Measurements from ENCODE around the gene ZNG1A. TPM values are rescaled to one million over a fixed set of nuclear protein-coding genes. Genes with fewer than 3 reads are reported as not detected.
"Not testable (repeated sequence)": the region's sequence is repeated elsewhere in the genome, so short reads cannot be mapped to it uniquely, and the experiment has no call there.

Gene ZNG1A
- total RNA-seq, 4 donors from 2014 or later: 23.3 to 45.3 (median 40.6) TPM

- Histone ChIP-seq H3K9me3 (no peaks in the 10 kb centered on the region), H3K27me3 (no peaks in the 10 kb centered on the region), H3K27ac (peak overlapping the region; percentile 68 to 69), H3K4me3 (peak overlapping the region in 1 of 2 donors; percentile 46), H3K4me1 (peaks cover 0 to 8% of the 10 kb centered on the region in 2 donors), H3K36me3 (no peaks in the 10 kb centered on the region)
- TF ChIP-seq, protein P1, sequence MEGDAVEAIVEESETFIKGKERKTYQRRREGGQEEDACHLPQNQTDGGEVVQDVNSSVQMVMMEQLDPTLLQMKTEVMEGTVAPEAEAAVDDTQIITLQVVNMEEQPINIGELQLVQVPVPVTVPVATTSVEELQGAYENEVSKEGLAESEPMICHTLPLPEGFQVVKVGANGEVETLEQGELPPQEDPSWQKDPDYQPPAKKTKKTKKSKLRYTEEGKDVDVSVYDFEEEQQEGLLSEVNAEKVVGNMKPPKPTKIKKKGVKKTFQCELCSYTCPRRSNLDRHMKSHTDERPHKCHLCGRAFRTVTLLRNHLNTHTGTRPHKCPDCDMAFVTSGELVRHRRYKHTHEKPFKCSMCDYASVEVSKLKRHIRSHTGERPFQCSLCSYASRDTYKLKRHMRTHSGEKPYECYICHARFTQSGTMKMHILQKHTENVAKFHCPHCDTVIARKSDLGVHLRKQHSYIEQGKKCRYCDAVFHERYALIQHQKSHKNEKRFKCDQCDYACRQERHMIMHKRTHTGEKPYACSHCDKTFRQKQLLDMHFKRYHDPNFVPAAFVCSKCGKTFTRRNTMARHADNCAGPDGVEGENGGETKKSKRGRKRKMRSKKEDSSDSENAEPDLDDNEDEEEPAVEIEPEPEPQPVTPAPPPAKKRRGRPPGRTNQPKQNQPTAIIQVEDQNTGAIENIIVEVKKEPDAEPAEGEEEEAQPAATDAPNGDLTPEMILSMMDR (IDR thresholded peaks at IDR 0.05): no peak
- no peak for TF ChIP-seq POLR2A (IDR thresholded peaks at IDR 0.05)
- DNase-seq: no peak
- intact Hi-C loops (cut with DNase I; ENCODE audit: low total_unique reads): no loop called here
Observed at GRCh38 chr9:215631-216155, 36.8 kb upstream of the ZNG1A start.

DNA sequence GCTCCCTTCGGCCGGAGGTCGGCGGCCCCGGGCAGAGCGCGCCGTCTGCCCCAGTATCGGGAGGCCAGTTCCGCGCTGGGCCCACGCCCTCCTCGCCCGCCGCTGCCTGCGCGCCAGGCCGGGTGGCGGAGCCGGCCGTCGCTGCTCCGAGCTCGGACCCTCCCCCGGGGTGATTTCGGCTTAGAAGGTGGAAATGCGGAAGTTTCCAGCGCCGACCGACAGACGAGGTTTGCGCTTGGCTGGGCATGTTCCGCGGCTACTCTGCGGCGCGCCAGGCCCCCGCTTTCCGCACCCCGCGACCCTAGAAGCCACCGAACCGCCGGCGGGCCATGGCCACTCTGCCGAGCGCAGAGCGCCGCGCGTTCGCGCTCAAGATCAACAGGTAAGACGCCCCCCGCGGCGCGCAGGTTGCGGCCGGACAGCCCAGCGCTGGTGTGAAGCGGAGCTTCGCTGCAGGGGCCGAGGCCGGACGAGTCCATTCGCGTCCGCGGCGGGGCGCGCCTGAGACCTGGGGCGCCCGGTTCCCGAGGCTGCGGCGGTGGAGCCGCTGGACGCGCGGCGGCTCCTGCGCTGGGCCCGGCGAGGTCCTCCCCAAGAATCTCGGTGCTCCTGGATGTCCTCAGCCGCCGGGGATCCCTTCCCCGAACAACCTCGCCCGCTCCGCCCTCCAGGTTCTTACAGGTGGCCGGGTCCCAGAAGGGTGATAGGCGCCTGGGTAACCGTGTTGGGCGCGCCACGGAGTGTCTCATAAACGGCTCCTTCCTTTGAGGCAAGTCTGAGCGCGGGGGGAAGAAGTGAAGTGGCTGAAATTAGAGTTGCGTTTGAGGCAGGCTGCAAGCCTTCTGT, 36.0 kb upstream of the ZNG1A start, which contains the start of gene DOCK8:
DOCK8 (plus strand) TSS at position 218 of the 846 bp plus-strand sequence; CDS start at position 330, 112 bp downstream.
- peak in 1 of 2 donors; percentile 22 for DNase-seq
- intact Hi-C loops (cut with DNase I; ENCODE audit: low total_unique reads): no loop called here
- TF ChIP-seq POLR2A (IDR thresholded peaks at IDR 0.05): no peak
- TF ChIP-seq, protein P1 (IDR thresholded peaks at IDR 0.05): peak in 1 of 4 experiments; percentile 28

DNA sequence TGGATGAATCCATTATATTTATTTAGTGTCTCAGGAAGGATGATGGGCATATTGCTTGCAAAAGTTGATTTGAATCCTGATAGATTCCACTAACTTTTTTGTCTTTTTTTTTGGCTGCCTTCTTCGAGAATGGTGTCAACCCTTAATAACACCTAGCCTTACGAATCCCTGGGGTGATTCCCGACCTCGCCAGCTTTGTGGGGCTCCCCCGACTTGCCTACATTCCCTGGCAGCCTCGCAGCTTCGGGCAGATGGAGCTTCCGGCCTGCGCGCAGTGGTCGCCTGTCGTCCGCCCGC, 35.4 kb upstream of the ZNG1A start:
- H3K27me3 ChIP-seq: no peaks in the 10 kb centered on the region
- H3K9me3 ChIP-seq: no peaks in the 10 kb centered on the region
- H3K4me3 ChIP-seq: peak overlapping the region in 1 of 2 donors; percentile 46
- intact Hi-C loops (cut with DNase I; ENCODE audit: low total_unique reads): no loop called here
- no peak for DNase-seq
- peak overlapping the region; percentile 68 to 69 for H3K27ac ChIP-seq
- H3K36me3 ChIP-seq: no peaks in the 10 kb centered on the region
- H3K4me1 ChIP-seq: peaks cover 0 to 8% of the 10 kb centered on the region in 2 donors
- TF ChIP-seq, protein P1 (IDR thresholded peaks at IDR 0.05): no peak
- TF ChIP-seq POLR2A (IDR thresholded peaks at IDR 0.05): no peak

More for the DNA sequence above, 36.0 kb upstream of the ZNG1A start, which contains the start of gene DOCK8:
- no peaks in the 10 kb centered on the region for H3K9me3 ChIP-seq
- H3K4me1 ChIP-seq: peaks cover 0 to 8% of the 10 kb centered on the region in 2 donors
- H3K36me3 ChIP-seq: no peaks in the 10 kb centered on the region
- no peaks in the 10 kb centered on the region for H3K27me3 ChIP-seq
- H3K27ac ChIP-seq: peak within 1 kb of the TSS; percentile 68 to 69
- peak within 1 kb of the TSS; percentile 31 to 46 for H3K4me3 ChIP-seq

GRCh38 chr9:213901-214300, 35.0 kb upstream of the ZNG1A start:
- intact Hi-C loops (cut with DNase I; ENCODE audit: low total_unique reads); DNase-seq; H3K27me3 ChIP-seq; H3K9me3 ChIP-seq; H3K4me3 ChIP-seq; H3K27ac ChIP-seq; H3K4me1 ChIP-seq; H3K36me3 ChIP-seq: not testable (repeated sequence)

DNA sequence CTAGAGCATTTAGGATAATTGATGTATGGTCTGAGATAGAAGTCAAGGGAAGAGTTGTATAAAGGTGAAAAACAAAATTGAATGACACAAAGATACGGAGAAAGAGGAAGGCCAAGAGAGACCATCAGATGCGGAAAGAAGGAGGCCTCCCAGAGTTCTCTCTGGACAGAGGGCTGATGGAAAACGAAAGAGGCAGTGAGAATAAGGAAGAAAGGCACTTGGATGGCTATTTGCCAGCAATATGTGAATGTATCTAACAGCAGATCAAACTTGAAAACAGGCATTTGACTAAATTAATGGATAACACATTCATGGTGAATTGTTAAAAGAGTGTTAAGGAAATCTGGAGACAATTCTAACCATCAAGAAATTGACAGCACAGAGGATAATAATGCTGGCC, 33.4 kb upstream of the ZNG1A start:
- no peak overlapping the region for H3K4me3 ChIP-seq
- H3K36me3 ChIP-seq: no peaks in the 10 kb centered on the region
- intact Hi-C loops (cut with DNase I; ENCODE audit: low total_unique reads): no loop called here
- TF ChIP-seq, protein P1 (IDR thresholded peaks at IDR 0.05): no peak
- TF ChIP-seq POLR2A (IDR thresholded peaks at IDR 0.05): no peak
- no peak for DNase-seq
- no peaks in the 10 kb centered on the region for H3K27me3 ChIP-seq
- peak overlapping the region in 1 of 2 donors; percentile 55 for H3K27ac ChIP-seq
- H3K4me1 ChIP-seq: peaks cover 0 to 8% of the 10 kb centered on the region in 2 donors
- H3K9me3 ChIP-seq: no peaks in the 10 kb centered on the region

All from uterus (tissue), 4 donors.